ENCODE results near the gene PET100. TPM values are rescaled to one million over a fixed set of nuclear protein-coding genes. Genes with fewer than 3 reads are reported as not detected.

The PET100 gene
- total RNA-seq, 1 donor from 2014 or later, result 28.5 TPM

- no peak for DNase-seq (ENCODE audit: low read depth in 2 of 2)
Observed at GRCh38 chr19:7650148-7650547, 20.6 kb downstream of the PET100 start.

- DNase-seq (ENCODE audit: low read depth in 2 of 2), result peak; percentile 39 to 64
Observed at GRCh38 chr19:7652061-7652641, 22.6 kb downstream of the PET100 start.

DNA sequence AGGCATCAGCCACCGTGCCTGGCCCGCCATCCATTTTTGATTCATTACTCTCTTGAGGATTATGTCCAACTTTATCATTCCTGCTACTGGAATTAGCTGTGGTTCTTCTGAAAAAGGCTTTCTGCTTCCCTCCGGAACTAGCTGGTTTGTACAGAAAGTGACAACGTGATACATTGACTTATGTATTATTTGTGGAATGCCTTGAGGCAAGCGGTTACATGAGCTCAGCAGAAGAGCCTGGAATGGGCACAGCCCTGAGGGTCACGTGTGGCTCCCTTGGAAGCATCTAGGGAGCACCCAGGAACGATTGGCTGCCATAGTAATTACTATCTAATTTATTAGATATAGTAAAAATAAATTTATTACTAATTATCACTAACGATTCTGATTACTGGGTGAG lies 24.8 kb downstream of the PET100 start:
- no peak for DNase-seq (ENCODE audit: low read depth in 2 of 2)

DNA sequence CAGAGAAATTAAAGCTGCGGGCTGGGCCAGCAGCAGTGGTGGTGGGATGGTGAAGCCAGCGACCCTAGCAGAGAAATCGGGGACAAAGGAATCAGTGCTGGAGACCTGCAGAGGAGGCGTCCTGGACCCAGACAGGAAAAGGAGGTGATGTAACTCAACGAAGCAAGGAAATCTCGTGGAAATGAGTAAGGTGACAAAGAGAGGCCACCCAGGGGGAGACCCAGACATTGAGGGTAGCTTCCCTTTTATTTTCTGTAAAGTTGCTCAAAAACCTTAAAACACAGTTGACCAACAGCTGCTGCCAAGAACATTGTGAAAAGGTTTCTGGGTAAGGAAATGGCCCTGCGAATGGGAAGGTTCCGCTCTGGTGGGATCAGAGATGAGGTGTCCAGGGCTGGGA lies 26.0 kb downstream of the PET100 start:
- DNase-seq (ENCODE audit: low read depth in 2 of 2), result no peak

GRCh38 chr19:7657131-7657751 lies 27.6 kb downstream of the PET100 start:
- DNase-seq (ENCODE audit: low read depth in 2 of 2), result no peak

- DNase-seq (ENCODE audit: low read depth in 2 of 2), result no peak
Observed at GRCh38 chr19:7658219-7658686, 28.7 kb downstream of the PET100 start.

DNA sequence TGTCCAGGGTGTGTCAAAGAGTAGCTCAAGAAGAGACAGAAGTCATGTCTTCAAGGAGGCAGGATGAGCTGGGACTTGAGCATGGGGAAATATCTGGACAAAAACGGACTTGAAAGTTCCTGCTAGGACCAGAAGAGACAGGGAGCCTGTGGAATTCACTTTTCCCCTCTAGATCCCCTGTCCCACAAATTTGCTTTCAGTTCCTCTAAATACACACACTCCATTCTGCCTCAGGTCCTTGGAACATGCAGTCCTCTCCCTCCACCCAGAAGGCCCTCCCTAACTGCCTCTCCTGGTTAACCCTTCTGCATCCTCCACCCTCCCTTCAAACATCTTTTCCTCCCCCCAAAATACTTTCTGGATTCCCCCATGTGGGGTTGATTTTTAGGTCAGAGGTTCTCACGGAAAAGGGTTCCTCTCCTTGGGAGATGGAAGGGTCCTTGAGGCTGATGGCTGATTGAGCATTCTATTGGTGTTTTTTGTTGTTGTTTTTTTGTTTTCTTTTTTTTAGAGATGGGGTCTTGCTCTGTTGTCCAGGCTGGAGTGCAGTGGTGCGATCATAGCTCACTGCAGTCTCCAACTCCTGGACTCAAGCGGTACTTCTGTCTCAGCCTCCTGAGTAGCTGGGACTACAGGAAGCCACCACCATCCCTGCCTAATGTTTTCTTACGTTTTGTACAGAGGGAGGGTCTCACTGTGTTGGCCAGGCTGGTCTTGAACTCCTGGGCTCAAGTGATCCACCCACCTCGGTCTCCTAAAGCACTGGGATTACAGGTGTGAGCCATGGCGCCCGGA lies 32.3 kb downstream of the PET100 start:
- DNase-seq (ENCODE audit: low read depth in 2 of 2), result no peak

- DNase-seq (ENCODE audit: low read depth in 2 of 2), result no peak
Observed at GRCh38 chr19:7662657-7663056, 33.1 kb downstream of the PET100 start.

DNA sequence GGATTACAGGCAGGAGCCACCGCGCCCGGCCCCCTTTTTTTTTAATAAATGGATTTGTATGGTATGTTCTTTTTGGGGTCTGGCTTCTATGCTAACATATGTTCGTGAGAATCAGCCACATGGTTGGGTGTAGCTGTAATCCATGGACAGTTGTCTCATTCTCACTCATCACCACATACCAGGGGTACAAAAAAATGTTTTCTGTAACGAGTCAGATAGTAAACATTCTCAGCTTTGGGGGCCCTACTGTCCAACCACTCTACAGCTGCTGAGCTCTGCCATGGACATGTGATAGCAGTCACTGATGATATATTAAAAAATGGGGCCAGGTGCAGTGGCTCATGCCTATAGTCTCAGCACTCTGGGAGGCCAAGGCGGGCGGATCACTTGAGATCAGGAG lies 34.1 kb downstream of the PET100 start:
- no peak for DNase-seq (ENCODE audit: low read depth in 2 of 2)

DNA sequence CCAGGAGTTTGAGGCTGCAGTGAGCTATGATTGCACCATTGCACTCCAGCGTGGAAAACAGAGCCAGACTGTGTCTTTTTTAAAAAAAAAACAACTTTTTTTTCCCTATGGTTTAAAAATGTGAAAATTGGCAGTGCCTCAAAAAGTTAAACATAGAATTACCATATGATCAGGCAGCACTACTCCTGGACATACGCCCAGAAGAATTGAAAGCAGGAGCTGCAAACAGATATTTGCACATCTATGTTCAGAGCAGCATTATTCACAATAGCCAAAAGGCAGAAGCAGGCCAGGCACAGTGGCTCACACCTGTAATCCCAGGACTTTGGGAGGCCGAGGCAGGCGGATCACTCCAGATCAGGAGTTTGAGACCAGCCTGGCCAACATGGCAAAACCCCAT lies 35.5 kb downstream of the PET100 start:
- no peak for DNase-seq (ENCODE audit: low read depth in 2 of 2)

DNA sequence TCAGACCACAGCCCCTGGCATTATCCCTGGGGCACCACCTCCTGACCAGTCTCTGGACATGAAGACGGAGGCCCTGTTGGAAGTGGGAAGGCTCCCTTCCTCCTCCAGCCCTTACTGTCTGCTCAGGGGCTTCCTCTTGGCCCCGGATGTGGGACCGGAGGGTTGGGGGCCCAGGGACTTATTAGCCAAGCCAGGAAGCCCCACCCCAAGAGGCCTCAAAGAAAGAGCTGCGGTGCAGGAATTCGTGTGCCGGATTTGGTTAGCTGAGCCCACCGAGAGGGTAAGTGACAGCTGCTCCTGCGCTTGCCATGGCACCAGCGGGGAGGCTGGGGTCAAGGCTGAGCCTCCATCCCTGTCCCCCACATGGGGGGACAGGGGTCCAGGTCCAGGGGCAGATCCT lies 39.2 kb downstream of the PET100 start, which contains the start of gene RETN:
Gene RETN (plus strand): TSS at position 208 of the 400 bp plus-strand sequence. CDS start 278 bp downstream, outside the sequence.
- no peak for DNase-seq (ENCODE audit: low read depth in 2 of 2)

GRCh38 chr19:7669641-7670040 lies 40.0 kb downstream of the PET100 start:
- no peak for DNase-seq (ENCODE audit: low read depth in 2 of 2)

DNA sequence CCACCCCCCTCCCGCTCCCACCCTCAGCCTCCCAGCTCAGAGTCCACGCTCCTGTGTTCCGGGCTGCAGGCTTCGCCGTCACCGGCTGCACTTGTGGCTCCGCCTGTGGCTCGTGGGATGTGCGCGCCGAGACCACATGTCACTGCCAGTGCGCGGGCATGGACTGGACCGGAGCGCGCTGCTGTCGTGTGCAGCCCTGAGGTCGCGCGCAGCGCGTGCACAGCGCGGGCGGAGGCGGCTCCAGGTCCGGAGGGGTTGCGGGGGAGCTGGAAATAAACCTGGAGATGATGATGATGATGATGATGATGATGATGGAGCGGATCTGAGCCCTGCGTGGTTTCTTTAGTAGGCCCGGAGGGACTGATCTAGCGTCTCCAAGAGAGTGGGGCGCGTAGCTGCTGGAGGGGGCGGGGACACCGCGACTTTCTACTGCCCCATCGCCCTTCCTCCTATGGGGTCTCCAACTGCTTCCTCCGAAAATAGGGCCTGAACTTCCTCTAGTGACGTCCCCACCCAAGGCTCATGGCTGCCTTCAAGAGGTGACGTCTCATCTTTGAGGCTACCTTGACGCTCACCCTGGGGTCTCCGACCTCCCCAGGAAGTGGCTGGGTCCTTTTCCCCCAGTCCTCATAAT lies 40.7 kb downstream of the PET100 start:
- DNase-seq (ENCODE audit: low read depth in 2 of 2), result no peak

DNA sequence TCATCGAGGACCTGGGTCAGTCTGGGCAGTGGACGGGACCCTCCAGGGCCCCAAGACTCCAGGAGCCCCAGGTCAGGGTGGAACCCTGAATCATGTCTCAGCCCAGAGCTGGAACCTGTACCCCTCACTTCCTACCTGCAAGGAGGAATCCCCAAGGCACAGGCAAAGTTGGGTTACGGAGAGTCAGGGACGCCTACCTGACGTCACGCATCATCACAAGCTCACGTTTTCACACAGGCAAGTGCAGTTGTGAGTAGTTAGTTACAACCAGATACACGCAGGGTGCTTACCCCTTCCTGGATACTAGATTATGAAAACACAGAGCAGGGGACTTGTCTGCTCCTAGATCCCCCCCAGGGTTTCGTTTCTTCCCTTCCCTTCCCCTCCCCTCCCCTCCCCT lies 41.2 kb downstream of the PET100 start:
- DNase-seq (ENCODE audit: low read depth in 2 of 2), result no peak

GRCh38 chr19:7672522-7672921 lies 42.9 kb downstream of the PET100 start:
- no peak for DNase-seq (ENCODE audit: low read depth in 2 of 2)

- peak in 1 of 2 donors; percentile 37 for DNase-seq (ENCODE audit: low read depth in 2 of 2)
Observed at GRCh38 chr19:7674010-7675005, 44.7 kb downstream of the PET100 start.

DNA sequence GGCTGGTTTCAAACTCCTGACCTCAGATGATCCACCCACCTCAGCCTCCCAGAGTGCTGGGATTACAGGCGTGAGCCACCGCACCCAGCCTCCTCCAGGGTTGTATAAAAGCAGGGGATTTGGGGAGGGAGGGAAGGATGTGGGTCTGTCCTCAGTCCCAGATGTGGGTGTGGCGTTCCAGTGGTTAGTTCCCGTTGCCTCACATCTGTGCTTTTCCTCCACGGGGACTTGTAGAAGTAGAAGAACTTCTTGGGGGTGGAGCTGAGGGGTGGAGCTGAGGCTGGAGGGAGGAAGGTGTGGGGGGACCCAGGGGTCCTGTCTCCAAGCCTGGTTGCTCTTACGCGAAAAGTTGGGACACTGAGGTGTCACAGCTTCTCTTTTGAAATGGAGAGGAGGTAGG lies 46.8 kb downstream of the PET100 start:
- DNase-seq (ENCODE audit: low read depth in 2 of 2), result no peak

DNA sequence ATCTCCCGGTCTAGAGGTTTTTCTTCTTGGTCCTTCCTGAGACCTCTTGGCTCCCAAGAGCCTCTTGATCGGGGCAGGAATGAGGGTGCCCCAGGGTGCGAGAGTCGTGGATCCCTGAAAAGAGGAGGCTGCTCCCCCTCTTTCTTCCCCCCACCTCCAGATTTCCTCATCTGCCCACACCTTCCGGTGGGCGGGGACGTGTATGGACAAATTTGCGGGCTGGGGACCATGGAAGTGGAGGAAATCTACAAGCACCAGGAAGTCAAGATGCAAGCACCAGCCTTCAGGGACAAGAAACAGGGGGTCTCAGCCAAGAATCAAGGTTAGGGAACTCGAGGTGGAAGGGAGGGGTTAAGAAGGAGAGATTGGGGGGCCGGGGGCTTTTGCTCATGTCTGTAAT lies 47.3 kb downstream of the PET100 start, which contains the start of gene MCEMP1:
Gene MCEMP1 (plus strand): TSS at position 237 of the 400 bp plus-strand sequence. CDS start 31 bp downstream, at position 268.
- DNase-seq (ENCODE audit: low read depth in 2 of 2), result no peak

- DNase-seq (ENCODE audit: low read depth in 2 of 2), result no peak
Observed at GRCh38 chr19:7677669-7678311, 48.2 kb downstream of the PET100 start.
